Gastrocnemius medialis (tissue), 4 donors: Measurements from ENCODE around the gene IL1F10.

Experiments used
- POLR2A ChIP-seq, 2 donors: fragments of 450-650 bp; IDR thresholded peaks; one replicate each; pipeline ENCODE4 v1.6.1; 2017; ENCODE audit warnings: antibody characterized with exemption in 2 of 2, mild to moderate bottlenecking in 2 of 2, moderate library complexity in 2 of 2
- TF ChIP-seq, protein P1 (sequence below), 5 experiments: fragments of 450-650 bp in 3 of 5; fragments of 200-600 bp in 2 of 5; sonication (generic) in 2 of 5; IDR thresholded peaks in 4 of 5; conservative IDR thresholded peaks in 1 of 5; 1 replicate in 4 of 5; 2 replicates in 1 of 5; pipeline ENCODE4 v1.5.1; 2016 to 2019; ENCODE audit warnings: antibody characterized with exemption in 5 of 5, mild to moderate bottlenecking in 3 of 5, moderate library complexity in 3 of 5

GRCh38 chr2:113056521-113056920 is 11.2 kb upstream of the IL1F10 start:
- TF ChIP-seq, protein P1, sequence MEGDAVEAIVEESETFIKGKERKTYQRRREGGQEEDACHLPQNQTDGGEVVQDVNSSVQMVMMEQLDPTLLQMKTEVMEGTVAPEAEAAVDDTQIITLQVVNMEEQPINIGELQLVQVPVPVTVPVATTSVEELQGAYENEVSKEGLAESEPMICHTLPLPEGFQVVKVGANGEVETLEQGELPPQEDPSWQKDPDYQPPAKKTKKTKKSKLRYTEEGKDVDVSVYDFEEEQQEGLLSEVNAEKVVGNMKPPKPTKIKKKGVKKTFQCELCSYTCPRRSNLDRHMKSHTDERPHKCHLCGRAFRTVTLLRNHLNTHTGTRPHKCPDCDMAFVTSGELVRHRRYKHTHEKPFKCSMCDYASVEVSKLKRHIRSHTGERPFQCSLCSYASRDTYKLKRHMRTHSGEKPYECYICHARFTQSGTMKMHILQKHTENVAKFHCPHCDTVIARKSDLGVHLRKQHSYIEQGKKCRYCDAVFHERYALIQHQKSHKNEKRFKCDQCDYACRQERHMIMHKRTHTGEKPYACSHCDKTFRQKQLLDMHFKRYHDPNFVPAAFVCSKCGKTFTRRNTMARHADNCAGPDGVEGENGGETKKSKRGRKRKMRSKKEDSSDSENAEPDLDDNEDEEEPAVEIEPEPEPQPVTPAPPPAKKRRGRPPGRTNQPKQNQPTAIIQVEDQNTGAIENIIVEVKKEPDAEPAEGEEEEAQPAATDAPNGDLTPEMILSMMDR (IDR thresholded peaks at IDR 0.05 in 4 of 5, conservative IDR thresholded peaks at IDR 0.05 in 1 of 5): no peak
- TF ChIP-seq POLR2A (IDR thresholded peaks at IDR 0.05): no peak
